HG02870 (cell line): ENCODE measurements around the gene SEMA3F.

ENCODE experiments used
- ATAC-seq: cut with Tn5 transposase; IDR thresholded peaks from one replicate; pipeline ENCODE4 v1.9.1; 2021; ENCODE audit warnings: mild to moderate bottlenecking, moderate library complexity; ENCODE audit not compliant: unreplicated experiment

SEMA3F gene

DNA sequence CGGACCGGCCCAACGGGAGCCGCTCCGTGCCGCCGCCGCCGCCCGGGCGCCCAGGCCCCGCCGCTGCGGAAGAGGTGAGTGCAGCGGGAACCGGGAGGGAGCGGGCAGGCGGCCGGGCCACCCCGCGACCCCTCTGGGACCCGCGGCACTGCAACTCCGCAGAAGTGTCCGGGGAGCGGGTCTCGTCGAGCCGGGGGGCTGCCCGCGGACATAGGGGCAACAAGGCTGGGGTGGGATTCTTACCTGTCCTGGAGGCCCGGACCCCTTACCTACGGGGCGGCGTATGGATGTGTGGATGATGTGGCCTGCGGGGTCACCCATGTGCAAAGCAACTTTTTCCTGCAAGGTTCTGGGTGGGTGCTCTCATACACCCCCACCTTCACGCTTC, 361 bp downstream of the SEMA3F start:
- no peak for ATAC-seq

GRCh38 chr3:50155891-50156290, 767 bp downstream of the SEMA3F start:
- no peak for ATAC-seq

GRCh38 chr3:50156549-50157493, 1.7 kb downstream of the SEMA3F start:
- ATAC-seq: no peak

DNA sequence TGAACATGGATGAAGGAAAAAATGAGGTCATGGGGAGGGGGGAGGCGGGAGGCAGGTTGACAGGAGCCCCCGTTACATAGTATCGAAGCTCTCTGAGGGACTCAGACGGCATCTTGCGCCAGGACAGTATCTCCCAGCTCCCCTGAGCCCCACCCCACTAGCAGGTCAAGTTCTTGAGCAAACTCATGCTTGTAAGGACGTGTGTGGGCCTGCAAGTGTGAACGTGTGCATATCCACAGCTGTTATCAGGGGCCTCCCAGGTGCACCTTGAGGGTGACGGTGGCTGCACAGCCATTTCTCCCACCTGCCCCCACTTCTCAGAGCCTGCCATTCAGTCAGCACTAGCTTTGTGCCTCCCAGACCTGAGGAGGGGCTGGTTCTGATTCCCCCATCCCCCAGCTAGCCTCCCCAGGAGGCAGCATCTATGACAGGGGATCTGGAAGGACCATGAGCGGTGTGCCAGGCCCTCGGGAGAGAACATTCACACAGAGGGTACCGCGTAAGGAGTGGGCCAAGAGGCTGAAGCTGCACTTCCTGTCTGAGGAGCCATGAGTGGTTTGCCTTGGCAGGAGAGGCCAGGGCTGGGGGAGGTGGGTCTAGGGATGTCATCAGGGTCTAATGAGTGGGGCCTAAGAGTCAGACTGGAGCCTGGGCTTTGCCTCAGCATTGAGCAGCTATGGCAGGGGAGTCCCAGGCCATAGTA, 2.9 kb downstream of the SEMA3F start:
- ATAC-seq: no peak

GRCh38 chr3:50158530-50159146, 3.5 kb downstream of the SEMA3F start:
- ATAC-seq: no peak

- no peak for ATAC-seq
Measured at GRCh38 chr3:50160561-50160983, 5.4 kb downstream of the SEMA3F start.

DNA sequence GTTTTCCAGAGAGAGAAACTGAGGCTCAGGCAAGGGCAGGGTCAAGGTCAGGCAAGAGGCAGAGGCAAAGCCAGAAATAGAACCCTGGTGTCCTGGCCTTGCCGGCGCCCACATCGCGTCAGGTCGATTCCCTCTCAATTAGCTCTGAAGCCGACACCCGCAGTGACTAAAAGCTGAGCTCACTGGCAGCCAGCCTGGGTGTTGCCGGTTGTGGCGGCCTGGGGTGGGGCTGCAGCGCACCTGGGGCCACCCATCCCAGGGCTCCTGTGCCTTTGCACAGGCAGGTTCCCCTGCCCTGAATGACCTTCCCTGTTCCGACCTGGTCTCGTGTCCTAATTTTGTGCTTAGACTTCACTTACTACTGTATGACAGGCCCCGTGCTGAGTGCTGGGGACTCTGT, 6.2 kb downstream of the SEMA3F start:
- ATAC-seq: no peak

- ATAC-seq: no peak
Measured at GRCh38 chr3:50162034-50162883, 7.1 kb downstream of the SEMA3F start.

DNA sequence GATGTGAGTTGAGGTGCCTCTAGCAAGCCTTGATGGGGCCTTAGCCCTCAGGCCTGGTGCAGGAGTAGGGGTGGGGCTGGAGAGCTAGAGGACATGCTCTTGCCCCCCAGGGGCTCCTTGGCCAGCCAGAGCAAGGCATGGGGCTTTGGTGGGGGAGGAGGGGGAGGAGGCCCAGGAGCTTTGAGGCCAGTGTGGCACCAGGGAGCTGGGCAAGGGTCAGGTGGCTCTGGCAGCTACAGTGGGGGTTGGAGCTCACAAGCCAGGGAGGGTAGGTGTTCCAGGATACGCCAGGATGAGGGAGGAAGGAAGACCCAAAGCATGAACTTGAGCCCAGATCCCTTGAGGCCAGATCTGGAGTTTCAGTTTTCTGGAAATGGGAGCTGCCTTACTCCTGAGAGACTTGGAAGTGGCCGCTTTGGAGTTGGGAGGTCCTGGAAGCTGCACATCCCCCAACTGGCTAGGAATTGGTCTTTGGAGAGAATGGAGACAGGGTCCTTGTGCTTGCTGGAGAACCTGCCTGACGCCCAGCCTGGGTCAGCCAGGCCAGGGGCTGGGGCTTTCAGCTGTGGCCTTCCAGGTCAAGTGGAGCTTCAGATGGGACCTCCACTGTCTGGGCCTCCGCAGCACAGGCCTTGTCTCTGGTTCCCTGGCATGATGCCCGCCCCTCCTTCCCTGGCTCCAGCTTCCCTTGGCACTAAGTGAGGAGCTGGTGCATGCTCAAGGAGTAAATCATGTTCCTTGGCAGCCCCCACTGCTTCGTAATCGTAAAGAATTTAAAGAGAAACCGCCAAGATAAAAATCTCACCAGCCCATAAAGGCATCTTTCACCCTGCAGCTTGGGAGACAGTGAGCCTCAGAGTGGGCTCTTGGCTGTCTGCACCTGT, 8.7 kb downstream of the SEMA3F start:
- ATAC-seq: no peak

GRCh38 chr3:50164481-50164880, 9.4 kb downstream of the SEMA3F start:
- no peak for ATAC-seq

DNA sequence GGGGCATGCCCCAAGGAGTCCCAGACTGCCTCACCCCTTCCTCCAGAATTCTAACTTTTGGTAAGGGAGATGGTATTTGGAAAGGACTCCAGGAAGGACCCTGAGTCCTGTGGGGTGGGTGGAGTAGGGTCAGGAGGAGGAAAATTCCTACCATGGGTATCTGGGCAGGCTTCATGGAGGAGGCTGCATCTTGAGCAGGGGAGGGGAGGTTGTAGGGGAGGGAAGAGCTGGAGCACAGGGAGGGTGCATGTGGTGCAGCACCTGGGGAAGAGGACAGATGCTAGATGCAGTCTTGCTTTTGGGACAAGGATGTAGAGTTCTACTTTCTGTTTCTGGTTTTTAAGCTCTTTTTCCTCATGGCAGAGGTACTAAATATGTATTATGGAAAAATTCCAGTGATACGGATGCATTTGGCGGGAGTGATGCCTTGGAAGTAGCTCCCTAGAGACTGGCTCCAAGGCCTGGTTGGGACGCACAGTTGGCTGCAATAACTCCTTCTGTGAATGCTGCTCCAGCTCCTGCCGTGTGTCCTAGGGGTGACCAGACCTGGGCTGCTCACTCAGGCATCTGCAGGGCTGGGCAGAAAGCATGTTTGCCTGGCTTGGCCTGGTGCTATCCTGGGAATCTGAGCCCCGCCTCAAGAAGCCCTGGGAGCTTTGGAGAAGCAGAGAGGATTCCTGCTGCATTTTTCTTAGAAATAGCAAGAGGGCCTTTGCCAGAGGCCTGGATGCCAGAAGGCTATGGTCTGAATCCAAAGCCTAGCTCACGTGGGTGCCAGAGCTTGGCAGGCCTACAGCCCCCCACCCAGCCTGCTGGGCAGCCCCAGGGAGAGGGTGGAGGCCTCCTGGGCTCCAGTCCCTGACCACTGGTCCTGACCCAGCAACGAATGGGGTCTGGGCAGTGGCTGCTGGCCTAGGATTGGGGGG, 10.1 kb downstream of the SEMA3F start:
- ATAC-seq: no peak

DNA sequence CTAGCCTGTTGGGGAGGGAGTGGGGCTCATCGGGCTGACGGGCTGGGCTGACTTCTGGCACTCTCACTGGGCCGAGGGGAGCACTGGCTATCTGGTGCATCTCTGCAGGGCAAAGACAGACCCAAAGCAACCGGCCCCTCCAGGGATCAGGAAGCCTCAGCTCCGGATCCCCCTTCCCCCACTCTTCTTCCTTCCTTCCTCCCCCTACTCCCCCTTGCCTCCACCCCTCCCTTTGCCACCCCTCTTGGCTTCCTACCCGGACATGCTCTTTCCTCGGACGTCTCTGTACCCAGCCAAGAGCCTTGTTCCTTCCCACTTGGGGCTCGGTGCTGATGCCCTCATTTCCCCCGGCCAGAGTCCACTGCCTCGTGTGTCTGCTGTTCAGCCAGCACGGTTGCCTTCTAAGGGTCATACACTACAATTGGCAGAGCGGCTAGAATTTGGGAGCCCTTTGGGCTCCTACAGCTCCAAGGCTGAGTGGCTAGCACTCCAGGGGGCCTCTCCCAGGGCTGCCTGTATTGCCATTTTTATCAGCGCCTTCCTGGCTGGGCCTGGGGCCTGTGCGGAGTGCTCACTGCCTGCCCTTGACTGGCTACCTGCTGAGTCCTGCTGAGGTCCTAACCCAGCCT, 10.9 kb downstream of the SEMA3F start:
- no peak for ATAC-seq

DNA sequence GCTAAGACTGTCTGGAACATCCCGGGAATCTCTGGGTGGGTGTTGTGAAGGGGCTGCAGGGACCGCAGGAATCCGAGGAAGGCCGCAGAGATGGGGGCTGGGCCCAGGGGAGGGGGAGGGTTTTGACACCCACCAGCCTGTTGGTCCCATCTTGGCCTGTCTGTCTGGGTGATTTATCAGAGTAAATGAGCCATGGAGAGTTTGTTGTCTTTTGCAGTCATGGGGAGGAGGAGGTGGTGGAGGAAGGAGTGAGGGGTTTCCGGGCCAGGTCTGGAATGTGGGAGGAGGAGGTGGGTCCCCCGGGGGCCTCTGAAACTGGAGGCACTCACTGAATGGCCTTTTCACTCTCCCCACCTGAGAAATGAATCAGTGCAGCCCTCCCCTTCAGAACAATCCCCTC, 11.5 kb downstream of the SEMA3F start:
- ATAC-seq: no peak

GRCh38 chr3:50167069-50167840, 12.1 kb downstream of the SEMA3F start:
- ATAC-seq: no peak

- ATAC-seq: no peak
Measured at GRCh38 chr3:50167841-50168209, 12.7 kb downstream of the SEMA3F start.

GRCh38 chr3:50168388-50168787, 13.3 kb downstream of the SEMA3F start:
- no peak for ATAC-seq

GRCh38 chr3:50168791-50169190, 13.7 kb downstream of the SEMA3F start:
- no peak for ATAC-seq
